Right lung (tissue), 5 donors: ENCODE results near the gene NCAN. TPM values are rescaled to one million over a fixed set of nuclear protein-coding genes. Genes with fewer than 3 reads are reported as not detected.
A peak's percentile ranks its signal among the peaks of the same experiment; 100 is the strongest.
"Not testable (repeated sequence)": the region's sequence is repeated elsewhere in the genome, so short reads cannot be mapped to it uniquely, and the experiment has no call there.

Source experiments
- DNase-seq, 2 donors: peaks; one replicate each; pipeline ENCODE4 v3.0.0-alpha.2; 2013
- polyA plus RNA-seq, 5 donors: library from polyadenylated mRNA; unstranded; fragments of 120-200 nt; gene quantifications; one replicate each; pipeline versions ENCODE4 v1.2.1 to v1.2.3, GENCODE V29; 2013; ENCODE audit warnings: inconsistent platforms in 1 of 5, low replicate concordance in 1 of 5; ENCODE audit not compliant: insufficient read length in 5 of 5, insufficient read depth in 1 of 5

Gene NCAN
- polyA plus RNA-seq, 5 donors, result 0.03 to 0.09 (median 0.05) TPM

GRCh38 chr19:19223636-19224035, 11.9 kb downstream of the NCAN start:
- DNase-seq, result no peak

GRCh38 chr19:19224150-19224851, 12.5 kb downstream of the NCAN start:
- DNase-seq, result no peak

GRCh38 chr19:19224852-19225494, 13.2 kb downstream of the NCAN start:
- DNase-seq, result peak in 1 of 2 donors; percentile 45

- no peak for DNase-seq
Measured at GRCh38 chr19:19226204-19226603, 14.4 kb downstream of the NCAN start.

GRCh38 chr19:19226663-19227062, 14.9 kb downstream of the NCAN start:
- no peak for DNase-seq

- DNase-seq, result no peak
Measured at GRCh38 chr19:19227217-19227616, 15.5 kb downstream of the NCAN start.

GRCh38 chr19:19229701-19230100, 17.9 kb downstream of the NCAN start:
- no peak for DNase-seq

GRCh38 chr19:19230999-19231398, 19.2 kb downstream of the NCAN start:
- no peak for DNase-seq

GRCh38 chr19:19232261-19232721, 20.5 kb downstream of the NCAN start:
- DNase-seq, result no peak

- DNase-seq, result no peak
Measured at GRCh38 chr19:19234220-19234816, 22.6 kb downstream of the NCAN start.

GRCh38 chr19:19236173-19236572, 24.4 kb downstream of the NCAN start:
- no peak for DNase-seq

- no peak for DNase-seq
Measured at GRCh38 chr19:19238126-19238894, 26.6 kb downstream of the NCAN start.

GRCh38 chr19:19239675-19240074, 27.9 kb downstream of the NCAN start:
- no peak for DNase-seq

- DNase-seq, result no peak
Measured at GRCh38 chr19:19240476-19240875, 28.7 kb downstream of the NCAN start.

GRCh38 chr19:19250196-19250801, 38.5 kb downstream of the NCAN start:
- DNase-seq, result no peak

GRCh38 chr19:19253409-19253808, 41.7 kb downstream of the NCAN start:
- not testable (repeated sequence) for DNase-seq

- no peak for DNase-seq
Measured at GRCh38 chr19:19256072-19256969, 44.6 kb downstream of the NCAN start.

- no peak for DNase-seq
Measured at GRCh38 chr19:19257137-19257536, 45.4 kb downstream of the NCAN start.

GRCh38 chr19:19257836-19258588, 46.3 kb downstream of the NCAN start:
- DNase-seq, result no peak
